Measurements from ENCODE around the gene PRF1. TPM values are rescaled to one million over a fixed set of nuclear protein-coding genes. Genes with fewer than 3 reads are reported as not detected.

PRF1 gene
- total RNA-seq, 1 donor from 2014 or later: not detected

DNA sequence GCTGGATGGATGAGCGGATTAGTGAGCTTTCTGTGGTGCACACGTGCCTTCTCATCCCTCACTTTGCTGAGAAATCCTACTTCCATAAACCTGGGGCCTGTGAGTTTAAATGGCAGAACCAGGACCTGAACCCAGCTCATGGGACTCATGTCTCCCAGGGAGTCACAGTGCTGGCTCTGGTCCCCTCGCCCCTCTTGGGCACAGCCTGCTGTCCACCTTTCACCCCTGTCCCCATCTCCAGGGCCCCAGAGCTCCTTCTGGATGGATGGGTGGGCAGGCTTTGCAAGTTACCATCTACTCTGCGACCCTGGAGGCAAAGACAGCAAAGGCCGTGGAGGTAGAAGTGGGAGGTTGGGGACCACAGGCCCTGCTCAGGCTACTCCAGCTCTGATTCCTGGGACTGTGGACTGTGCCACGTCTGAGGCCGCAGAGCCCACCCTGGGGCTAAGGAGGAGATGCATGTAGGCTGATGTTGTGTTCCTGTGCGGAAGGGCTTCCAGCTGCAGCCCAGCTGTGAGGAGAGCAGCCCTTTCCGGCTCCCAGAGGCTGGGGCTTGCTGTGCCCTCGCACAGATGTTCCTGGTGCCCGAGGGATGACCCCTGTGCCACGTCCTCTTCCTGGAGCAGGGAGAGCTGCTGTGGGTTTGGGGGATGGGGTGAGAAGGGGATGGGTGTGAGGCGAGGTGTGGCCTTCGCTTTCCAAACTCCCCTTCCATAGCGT lies 40.3 kb downstream of the PRF1 start:
- no peaks in the 10 kb centered on the region for H3K36me3 Mint-ChIP-seq (ENCODE audit: unreplicated experiment)

GRCh38 chr10:70561558-70561957 lies 41.0 kb downstream of the PRF1 start:
- no peaks in the 10 kb centered on the region for H3K27me3 Mint-ChIP-seq (ENCODE audit: unreplicated experiment)
- H3K4me3 Mint-ChIP-seq (ENCODE audit: unreplicated experiment): no peak overlapping the region
- H3K4me1 Mint-ChIP-seq (ENCODE audit: unreplicated experiment): peaks cover 7% of the 10 kb centered on the region
- TF ChIP-seq CTCF (IDR thresholded peaks at IDR 0.05): no peak
- no peaks in the 10 kb centered on the region for H3K36me3 Mint-ChIP-seq (ENCODE audit: unreplicated experiment)
- no peaks in the 10 kb centered on the region for H3K9me3 Mint-ChIP-seq (ENCODE audit: unreplicated experiment)
- no peak for DNase-seq (ENCODE audit: extremely low spot score, unreplicated experiment)
- no peak overlapping the region for H3K27ac Mint-ChIP-seq (ENCODE audit: unreplicated experiment)

More for the DNA sequence above, 40.3 kb downstream of the PRF1 start:
- H3K4me1 Mint-ChIP-seq (ENCODE audit: unreplicated experiment): peaks cover 7% of the 10 kb centered on the region
- no peak overlapping the region for H3K4me3 Mint-ChIP-seq (ENCODE audit: unreplicated experiment)
- H3K9me3 Mint-ChIP-seq (ENCODE audit: unreplicated experiment): no peaks in the 10 kb centered on the region
- no peaks in the 10 kb centered on the region for H3K27me3 Mint-ChIP-seq (ENCODE audit: unreplicated experiment)
- no peak for DNase-seq (ENCODE audit: extremely low spot score, unreplicated experiment)
- no peak overlapping the region for H3K27ac Mint-ChIP-seq (ENCODE audit: unreplicated experiment)
- TF ChIP-seq CTCF (IDR thresholded peaks at IDR 0.05): no peak

DNA sequence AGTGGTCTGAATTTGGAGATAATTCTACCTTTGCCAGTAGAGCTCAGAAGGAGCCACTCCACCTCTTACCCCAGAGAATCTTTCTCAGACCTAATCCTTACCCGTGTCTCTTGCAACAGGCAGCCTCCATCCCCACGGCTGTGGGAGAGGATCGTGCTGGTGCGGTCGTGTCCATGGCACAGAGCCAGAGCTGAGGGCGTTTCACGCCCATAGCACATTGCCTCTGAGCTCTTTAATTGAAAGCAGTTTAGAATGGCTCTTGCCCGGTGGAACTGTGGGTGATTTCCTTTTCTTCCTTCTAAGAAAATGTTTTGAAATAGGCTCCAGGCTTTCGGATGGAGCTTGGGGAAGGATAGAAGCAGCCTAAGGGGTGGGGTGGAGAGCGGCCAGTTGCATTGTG lies 41.5 kb downstream of the PRF1 start:
- Mint-ChIP-seq H3K9me3 (ENCODE audit: unreplicated experiment) (no peaks in the 10 kb centered on the region), H3K4me1 (ENCODE audit: unreplicated experiment) (peaks cover 7% of the 10 kb centered on the region), H3K36me3 (ENCODE audit: unreplicated experiment) (no peaks in the 10 kb centered on the region), H3K27ac (ENCODE audit: unreplicated experiment) (no peak overlapping the region), H3K27me3 (ENCODE audit: unreplicated experiment) (no peaks in the 10 kb centered on the region), H3K4me3 (ENCODE audit: unreplicated experiment) (no peak overlapping the region)
- TF ChIP-seq CTCF (IDR thresholded peaks at IDR 0.05): no peak
- no peak for DNase-seq (ENCODE audit: extremely low spot score, unreplicated experiment)

- DNase-seq (ENCODE audit: extremely low spot score, unreplicated experiment): no peak
- Mint-ChIP-seq H3K4me1 (ENCODE audit: unreplicated experiment) (peaks cover 7% of the 10 kb centered on the region), H3K36me3 (ENCODE audit: unreplicated experiment) (no peaks in the 10 kb centered on the region), H3K4me3 (ENCODE audit: unreplicated experiment) (no peak overlapping the region), H3K27ac (ENCODE audit: unreplicated experiment) (no peak overlapping the region), H3K27me3 (ENCODE audit: unreplicated experiment) (no peaks in the 10 kb centered on the region), H3K9me3 (ENCODE audit: unreplicated experiment) (no peaks in the 10 kb centered on the region)
- no peak for TF ChIP-seq CTCF (IDR thresholded peaks at IDR 0.05)
Measured at GRCh38 chr10:70560511-70560941, 42.0 kb downstream of the PRF1 start.

DNA sequence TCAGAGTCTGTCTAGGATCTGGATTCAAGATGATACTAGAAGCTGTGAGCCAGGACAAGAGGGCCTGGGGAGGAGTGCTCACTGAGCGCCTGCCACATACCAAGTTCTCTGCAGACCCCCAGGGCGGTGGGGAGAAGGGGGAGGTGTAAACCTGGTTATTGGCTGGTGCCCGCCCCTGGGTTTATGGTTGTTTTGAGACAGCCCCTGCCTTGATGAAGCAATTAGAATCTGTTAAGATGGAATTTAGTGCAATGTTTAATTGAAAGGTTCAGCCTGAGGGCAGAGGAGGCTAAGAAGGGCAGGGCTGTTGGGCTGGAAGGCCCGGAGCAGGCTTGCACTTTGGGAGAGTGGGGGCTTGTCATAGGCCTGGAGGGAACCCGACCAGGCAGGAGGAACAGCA lies 42.7 kb downstream of the PRF1 start:
- no peak for TF ChIP-seq CTCF (IDR thresholded peaks at IDR 0.05)
- H3K27ac Mint-ChIP-seq (ENCODE audit: unreplicated experiment): no peak overlapping the region
- H3K4me3 Mint-ChIP-seq (ENCODE audit: unreplicated experiment): no peak overlapping the region
- H3K4me1 Mint-ChIP-seq (ENCODE audit: unreplicated experiment): peaks cover 7% of the 10 kb centered on the region
- H3K36me3 Mint-ChIP-seq (ENCODE audit: unreplicated experiment): no peaks in the 10 kb centered on the region
- DNase-seq (ENCODE audit: extremely low spot score, unreplicated experiment): no peak
- H3K9me3 Mint-ChIP-seq (ENCODE audit: unreplicated experiment): no peaks in the 10 kb centered on the region
- no peaks in the 10 kb centered on the region for H3K27me3 Mint-ChIP-seq (ENCODE audit: unreplicated experiment)
